ENCODE data around the gene SH3BP2. TPM values are rescaled to one million over a fixed set of nuclear protein-coding genes. Genes with fewer than 3 reads are reported as not detected.

The SH3BP2 gene
- total RNA-seq, 2 experiments from 2014 or later: 78.8 to 82.5 TPM

DNA sequence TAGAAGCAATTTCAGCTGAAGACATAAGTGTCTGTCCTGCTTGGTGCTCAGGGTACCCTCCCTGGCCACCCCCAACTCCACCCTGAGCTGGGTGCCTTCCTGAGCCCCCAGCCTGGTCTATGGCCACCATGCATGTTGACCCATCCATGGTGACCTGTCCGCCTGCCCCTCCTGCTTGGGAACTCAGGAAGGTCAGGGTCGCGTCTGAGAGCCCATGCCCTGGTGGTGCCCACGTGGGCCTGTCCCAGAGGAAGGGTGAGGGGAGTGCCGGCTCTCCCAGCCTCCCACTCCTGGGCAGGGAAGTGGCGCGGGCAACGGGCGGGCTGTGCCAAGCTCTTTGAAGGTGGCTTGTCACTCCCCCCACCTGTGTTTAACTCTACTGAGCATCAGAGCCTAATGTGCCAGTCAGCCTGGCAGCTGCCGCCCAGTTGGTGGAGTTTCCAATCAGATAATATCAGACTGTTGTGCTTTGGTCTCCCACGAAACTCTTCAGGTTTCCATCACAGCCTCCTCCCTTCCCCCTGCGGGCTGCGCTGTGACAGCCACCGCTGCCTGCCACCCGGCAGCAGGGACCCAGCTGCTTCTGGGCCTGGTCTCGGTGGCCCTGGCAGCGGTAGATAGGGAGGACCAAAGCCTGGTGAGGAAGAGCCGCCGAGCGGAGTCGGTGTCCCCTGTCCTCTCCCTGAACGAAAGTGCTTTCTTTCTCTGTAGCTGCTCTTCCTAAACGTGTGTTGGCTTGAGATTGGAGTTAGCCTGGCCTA is 4.8 kb downstream of the SH3BP2 start:
- ChIA-PET POLR2A (interaction anchor here (0.5 to 1.4 kb wide), 5 partner anchors 12 to 277 kb away, joined by 3 to 4 read pairs (median 4); partner anchors contain the start of genes HTT and HTT-AS), CTCF (interaction anchor here (0.5 to 2.1 kb wide), 7 partner anchors 12 to 216 kb away, joined by 3 to 9 read pairs (median 4); no protein-coding TSS in a partner anchor)

DNA sequence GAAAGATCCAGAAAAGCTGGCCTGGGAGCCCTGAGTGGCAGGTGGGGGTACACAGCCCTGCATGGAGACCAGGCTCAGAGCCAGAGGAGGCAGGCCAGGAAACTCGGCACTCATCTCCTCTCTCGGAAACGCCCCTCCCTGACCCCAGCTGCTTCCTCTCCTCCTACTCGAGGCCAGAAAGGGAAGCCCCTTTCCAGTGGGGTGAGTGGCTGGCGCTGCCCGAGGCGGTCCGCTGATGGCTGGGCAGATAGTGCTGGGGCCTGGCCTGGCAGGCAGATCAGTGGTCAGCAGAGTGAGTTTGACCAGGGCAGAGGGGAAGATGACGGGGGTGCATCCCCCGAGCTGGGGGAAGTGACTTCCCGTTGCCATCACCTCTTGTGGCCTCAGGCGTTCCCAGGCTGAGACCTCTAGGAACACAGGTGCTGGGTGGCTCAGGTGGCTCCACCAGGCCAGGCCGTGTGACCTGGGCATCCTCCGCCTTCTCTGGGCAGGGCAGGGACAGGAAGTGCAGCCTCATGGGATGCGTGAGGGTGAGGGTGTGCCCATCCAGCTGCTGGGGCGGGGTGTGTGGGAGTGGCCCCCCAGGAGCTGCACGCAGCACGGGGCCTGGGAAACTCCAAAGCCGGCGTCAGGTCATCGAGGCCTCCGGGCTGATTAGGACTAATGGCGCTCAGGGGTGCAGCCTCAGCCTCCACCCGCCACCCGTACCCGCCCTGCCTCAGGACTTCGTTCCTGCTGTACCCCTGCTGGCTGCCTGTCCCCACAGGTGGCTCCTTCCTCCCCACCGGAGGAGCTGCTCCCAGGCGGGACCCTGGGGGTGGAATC is 5.7 kb downstream of the SH3BP2 start:
- ChIA-PET POLR2A (interaction anchor here (0.8 to 1.4 kb wide), 6 partner anchors 13 to 137 kb away, joined by 3 to 4 read pairs (median 4); no protein-coding TSS in a partner anchor), CTCF (interaction anchor here (1.1 to 2.1 kb wide), 4 partner anchors 11 to 156 kb away, joined by 4 to 9 read pairs (median 4); no protein-coding TSS in a partner anchor)

DNA sequence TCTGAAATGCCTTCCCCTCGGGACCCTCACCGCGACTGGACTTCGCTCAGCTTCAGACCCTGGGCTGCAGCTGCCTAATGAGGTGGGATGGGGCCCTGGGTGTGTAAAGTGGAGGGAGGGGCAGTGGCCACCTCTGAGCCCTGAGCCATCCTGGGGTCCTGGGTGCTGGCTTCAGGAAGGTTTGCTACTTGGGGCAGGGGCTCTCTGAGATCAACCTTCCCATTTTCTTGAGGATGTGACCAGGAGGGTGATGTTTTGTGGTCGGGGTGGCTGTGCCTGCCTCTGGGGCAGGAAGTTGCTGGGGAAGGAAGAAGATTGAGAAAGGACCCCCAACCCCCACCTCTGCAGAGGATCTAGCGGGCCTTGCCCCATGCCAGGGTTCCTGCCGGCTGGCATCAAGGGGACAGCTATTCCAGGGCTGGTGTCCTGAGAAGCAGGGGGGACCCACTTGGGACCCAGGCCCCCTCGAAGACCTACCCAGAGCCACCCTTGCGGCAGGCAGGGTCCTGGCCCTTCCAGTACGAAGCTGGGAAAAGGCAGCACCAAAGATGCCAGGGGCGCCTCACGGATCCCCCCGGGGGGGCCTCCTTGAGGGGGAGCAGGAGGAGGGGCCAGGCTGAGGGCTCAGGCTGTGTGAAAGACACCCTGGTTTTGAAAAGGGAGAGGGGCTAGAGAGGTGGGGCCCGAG is 6.5 kb downstream of the SH3BP2 start:
- ChIA-PET CTCF (interaction anchor here (0.5 to 2.1 kb wide), 4 partner anchors 10 to 214 kb away, joined by 4 to 9 read pairs (median 4); no protein-coding TSS in a partner anchor), POLR2A (interaction anchor here (0.9 to 1.4 kb wide), 3 partner anchors 18 to 136 kb away, joined by 3 to 4 read pairs (median 3); no protein-coding TSS in a partner anchor)

DNA sequence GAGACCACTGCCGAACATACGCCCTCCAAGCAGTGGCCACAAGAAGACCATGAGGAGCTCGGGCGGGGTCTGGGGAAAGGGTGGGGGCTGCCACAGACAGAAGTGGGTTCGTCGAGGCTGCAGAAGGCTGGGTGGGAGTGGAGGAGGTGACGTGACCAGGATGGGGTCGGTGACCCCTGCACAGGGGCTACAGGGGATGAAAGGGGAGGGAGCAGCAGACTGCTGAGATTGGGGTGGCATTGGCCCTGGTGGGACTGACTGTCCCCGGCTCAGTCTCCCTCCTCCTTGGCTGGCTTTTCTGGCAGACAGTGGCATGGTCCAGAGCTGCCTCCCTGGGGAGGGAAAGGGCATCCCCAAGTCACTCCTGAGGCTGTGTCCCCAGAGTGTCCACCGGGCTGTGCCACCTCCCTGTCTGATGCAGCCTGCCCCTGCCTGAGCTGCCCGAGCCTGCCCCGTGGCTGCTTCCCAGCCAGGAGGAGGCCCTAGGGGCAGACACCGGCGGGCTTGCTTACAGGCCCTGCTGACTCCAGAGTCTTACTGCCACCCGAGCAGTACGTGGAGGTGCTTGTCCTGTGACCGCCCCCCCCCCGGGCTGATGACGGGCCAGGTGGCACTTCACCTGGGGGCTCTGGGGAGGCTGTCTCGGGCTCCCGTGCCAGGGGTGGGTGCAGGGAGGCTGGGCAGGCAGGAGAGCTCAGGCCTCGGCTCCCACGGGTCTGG is 7.2 kb downstream of the SH3BP2 start:
- ChIA-PET CTCF (interaction anchor here (0.5 to 0.7 kb wide), 2 partner anchors 13 to 214 kb away, joined by 3 to 4 read pairs; no protein-coding TSS in a partner anchor), POLR2A (no interaction called here)

DNA sequence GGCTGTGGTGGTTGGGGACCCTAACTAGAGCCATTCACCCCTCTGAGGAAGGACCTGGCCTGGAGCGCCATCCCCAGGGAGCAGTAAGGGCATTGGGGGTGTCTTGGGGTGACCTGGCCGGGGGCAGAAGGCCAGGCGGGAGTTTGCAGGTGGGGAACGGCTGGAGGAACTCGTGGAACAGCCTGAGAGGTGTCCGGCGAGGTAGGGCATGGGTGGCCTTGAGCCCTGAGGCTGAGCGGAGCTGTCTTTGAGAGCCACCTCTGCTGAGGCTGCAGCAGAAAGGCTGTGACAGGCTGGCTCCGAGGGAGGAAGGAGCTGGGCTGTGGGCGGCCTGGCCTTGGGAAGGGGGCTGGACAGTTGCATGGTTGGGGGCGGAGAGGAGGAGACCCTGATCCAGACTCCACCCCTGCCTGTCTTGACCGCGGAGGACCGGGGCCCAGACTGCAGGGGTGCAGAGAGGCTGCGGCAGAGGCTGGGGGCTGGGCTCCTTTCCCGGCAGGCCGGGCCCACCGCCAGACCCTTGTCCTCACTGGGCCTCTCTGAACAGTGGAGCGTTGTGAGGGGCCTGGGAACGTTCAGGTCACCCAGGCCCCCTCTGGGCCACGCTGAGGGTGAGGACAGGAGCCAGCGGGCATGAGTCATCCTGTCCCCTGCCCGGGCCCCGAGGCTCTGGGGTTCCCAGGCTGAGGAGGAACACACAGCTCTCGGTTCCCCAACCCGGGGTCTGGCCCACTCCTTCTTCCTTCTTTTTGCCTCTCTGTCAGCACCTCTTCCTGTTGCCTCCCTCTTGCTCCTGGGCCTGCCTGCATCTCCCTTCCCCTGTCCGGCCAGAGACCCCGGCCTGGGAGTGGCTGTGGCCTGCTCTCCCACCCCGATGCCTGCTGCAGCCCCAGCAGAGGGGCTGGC is 8.1 kb downstream of the SH3BP2 start:
- POLR2A ChIA-PET: no interaction called here
- CTCF ChIA-PET: interaction anchor here (0.7 kb wide), 1 partner anchor 12 kb away, joined by 3 read pairs; no protein-coding TSS in a partner anchor

DNA sequence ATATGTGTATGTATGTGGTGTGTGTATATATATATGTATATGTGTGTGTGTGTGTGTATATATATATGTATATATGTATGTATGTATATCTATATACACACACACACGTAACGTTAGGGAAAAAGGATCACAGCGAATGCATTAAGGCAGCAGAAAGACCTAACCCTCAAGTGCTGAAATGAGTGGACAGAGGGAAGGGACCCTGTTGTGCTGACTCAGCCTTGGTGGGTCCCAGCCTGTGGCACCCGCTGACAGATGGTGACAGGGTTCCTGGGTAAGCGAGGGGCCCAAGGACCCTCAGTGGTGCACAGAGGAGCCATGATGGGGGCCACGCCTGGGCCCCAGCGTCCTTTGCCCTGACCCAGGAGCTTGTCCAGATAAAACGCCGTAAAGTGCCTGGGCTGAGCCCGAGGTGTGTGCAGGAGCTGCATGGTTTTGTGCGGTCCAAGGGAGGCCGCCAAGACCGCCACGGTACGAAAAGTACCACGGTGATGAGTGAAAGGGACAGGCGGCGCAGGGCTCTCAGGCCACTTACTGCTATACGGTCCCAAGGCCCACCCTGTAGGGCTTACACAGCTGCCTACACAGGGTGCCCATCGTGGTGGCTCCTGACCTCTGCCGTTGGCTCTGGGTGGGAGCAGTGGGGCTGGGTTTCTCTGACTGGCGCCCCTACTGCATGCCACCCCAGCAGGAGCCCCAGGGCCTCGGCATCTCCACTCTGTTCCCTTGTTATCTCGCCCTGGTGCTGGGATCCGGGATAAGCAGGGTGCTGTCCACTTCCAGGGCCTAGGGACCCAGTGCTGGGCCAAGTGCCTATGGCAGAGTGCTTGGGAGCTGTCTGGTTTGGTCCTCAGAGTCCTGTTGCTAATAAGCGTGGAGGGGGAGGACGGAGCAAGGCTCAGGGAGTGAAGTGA is 10.0 kb downstream of the SH3BP2 start:
- CTCF ChIA-PET: interaction anchor here (0.7 kb wide), 1 partner anchor 47 kb away, joined by 3 read pairs; no protein-coding TSS in a partner anchor

DNA sequence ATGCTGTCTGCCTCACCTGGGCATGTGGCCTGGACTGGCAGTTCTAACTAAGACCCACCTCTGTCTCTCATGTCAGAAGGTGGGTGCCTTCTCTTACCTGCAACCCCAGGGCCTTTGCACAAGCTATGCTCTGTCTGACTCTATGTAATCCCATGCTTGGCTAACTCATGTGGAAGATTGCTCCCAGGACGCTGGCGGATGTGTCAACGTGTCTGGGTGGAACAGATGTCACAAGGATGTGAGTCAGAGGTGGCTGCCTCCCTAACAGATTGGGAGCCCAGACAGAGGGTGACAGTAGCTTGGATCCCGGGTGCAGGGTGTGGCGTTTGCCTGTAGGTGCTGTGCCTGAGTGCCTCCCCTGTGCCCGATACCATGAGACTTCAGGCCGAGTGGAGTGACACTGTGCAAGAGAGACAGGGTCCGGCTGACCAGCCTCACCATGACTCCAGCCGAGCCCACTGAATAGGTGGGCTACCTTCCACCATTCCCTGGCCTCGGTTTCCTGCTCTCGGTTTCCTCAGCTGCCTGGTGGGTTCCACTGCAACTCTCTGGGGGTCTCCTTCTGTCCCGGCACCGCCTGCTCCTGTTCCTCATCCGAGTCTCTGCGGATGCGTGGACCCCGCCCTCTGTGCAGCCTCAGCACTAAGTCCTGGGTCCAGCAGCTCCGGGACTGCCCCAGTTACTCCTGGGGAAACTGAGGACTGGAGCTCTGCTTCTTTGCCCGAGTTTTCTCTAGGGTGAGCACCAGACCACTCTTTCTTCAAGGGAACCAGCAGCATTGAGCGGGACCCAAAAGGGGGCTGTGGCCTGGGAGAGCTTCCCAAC is 11.0 kb downstream of the SH3BP2 start:
- ChIA-PET CTCF (interaction anchor here (0.7 kb wide), 1 partner anchor 46 kb away, joined by 3 read pairs; no protein-coding TSS in a partner anchor), POLR2A (no interaction called here)

More for the DNA sequence above, 10.0 kb downstream of the SH3BP2 start:
- POLR2A ChIA-PET: no interaction called here

DNA sequence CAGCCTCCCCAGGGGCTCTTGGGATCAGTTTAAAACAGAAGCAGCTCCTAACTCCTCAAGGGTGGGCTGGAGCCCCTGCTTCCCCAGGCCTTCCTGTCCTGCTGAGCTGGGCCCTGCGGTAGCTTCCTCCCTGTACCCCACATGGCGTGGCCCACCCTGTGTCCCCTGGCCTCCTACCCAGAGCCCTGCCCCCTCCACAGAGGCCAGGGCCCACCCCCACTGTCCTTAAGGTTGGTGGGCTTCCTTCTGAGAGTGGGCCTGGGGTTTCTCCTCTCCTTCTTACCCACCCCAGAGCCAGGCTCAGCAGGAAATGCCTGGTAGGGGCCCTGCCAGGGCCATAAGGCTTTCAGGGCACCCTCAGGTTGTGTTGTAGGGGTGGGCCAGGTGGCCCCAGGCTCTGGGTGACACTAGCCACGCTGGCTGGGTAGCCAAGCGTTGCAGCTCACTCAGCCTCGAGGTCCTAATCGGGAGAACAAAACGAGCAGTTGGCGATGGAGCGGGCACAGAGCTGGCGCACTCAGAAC is 11.6 kb downstream of the SH3BP2 start:
- ChIA-PET POLR2A (no interaction called here), CTCF (no interaction called here)

DNA sequence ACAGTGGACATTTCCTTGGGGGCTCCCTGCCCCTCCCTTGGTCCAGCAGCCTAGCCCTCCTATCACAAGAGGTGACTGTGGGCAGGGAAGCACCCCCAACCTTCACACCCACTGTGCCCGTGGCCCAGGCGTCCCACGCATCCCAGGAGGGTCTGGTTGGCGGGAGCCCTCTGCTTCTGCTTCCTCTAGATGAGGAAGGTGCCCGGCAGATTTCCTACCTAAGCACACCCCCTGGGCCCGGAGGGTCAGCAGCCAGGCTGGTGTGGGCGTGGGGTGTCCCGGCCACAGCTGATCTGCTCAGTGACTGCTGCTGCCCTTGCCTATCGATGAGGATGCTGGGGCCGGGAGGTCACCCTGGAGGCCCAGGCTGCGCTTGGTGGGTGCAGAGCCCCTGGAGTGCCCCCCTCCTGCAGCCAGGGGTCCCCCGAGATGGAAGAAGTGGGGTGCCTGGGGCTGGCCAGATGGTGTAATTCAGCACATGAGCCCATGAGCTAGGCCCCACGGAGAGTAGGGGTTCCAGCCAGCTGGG is 12.2 kb downstream of the SH3BP2 start:
- CTCF ChIA-PET: no interaction called here
- POLR2A ChIA-PET: no interaction called here

DNA sequence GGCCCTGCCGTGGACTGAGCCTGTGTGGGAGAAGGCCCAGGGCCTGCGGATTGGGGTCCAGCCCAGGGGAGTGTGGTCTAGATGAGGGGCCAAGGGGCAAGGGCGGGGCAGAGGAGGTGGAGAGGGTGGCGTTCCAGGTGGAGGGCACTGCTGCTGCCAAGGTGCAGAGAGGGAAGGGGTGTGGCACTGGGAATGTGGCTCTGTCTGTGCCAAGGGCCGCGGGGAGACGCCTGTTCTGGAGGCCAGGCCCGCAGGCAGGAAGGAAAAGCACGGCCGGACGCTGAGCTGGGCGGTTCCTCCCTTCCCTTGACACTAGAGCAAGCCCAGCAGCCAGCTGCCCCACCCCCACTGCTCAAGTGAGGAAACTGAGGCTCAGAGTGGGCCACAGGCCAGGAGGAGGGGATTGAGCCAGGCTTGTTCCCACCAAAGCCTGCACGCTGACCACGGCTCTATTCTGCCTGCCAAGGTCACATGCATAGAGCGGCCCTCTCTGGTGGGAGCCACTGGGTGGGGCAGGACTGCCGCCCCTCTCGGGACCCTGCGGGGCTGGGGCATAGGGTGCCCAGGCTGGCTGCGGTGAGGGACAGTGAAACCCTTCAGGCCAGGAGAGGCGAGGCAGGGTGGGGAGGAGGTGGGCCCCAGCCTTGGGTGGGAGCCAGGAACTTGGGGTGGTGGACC is 13.0 kb downstream of the SH3BP2 start:
- CTCF ChIA-PET: no interaction called here
- POLR2A ChIA-PET: no interaction called here

DNA sequence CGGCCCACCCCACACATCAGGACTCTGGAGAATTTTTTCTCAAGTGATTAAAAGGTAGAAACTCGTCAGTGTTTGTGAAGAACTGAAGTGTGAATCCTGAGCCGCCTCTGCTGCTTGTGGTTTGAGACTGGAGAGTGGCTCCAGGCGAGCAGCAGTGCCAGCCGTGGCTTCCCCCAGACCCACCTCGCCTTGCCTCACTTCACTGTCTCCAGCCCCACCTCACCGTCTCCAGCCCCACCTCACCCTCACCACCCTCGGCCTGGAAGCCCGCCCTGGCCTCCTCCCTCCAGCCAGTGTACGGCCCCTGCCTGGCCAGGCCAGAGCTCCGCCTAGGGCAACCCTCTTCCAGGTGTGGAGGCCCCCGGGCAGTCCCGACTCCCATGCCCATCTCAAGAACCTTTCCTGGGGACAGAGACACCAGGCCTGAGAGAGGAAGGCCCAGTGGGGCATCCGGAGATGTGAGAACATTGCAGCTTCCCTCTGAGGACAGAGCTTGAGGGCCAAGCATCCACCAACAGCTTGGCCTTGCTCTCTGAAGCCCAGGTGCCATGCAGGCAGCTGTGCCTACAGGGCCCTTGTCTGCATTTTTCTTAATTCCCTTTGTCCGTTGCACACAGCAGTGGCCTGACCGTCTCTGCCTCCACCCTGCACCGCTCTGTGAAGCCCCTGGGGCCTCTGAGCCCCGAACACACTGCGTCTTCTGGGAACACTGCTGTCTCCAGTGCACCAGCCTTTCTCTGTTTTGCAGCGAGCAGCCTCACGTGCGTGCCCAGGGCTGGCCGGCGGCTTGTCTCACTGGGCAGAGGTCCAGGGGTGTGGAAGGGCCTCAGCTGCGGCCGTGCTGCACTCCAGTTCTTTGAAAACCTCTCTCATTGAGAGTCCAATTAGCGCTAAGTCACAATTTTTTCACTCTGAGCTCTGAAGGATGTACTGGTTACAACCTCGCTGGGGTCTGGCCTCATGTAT is 13.8 kb downstream of the SH3BP2 start:
- ChIA-PET POLR2A (no interaction called here), CTCF (no interaction called here)

DNA sequence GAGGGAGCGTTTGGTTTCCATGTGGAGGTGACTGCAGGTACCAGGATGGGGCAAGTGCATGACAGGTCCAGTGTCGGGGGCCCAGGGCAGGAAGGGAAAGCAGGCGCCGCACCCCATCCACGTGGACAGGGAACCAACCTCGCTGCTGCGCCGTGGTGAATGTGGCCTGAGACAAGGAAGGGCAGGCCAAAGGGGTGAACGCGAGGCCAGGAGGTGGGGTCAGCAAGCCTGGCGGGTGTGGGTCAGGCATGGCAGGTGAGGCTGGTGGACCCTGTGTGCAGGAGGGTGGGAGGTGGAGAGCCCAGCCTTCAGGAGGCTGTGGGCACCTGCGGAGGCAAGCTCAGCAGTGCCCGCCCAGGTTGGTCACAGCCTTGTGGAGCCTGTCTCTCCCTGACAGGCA is 14.7 kb downstream of the SH3BP2 start:
- CTCF ChIA-PET: no interaction called here
- POLR2A ChIA-PET: no interaction called here

DNA sequence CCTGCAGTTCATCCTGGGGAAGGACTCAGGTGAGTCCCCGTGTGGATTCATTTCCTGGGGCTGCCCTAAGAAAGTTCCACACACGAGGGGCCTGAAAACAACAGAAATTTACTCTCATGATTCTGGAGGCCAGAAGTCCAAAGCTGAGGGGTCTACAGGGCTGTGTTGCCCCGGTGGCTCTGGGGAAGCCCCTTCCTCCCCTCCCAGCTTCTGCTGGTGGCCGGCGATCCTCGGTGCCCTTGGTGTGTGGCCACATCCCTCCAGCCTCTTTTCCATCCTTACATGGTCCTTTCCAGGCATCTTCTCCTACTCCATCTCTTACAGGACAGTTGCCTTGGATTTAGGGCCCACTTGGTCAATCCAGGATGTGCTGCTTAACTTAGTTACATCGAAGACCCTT is 15.1 kb downstream of the SH3BP2 start:
- ChIA-PET POLR2A (no interaction called here), CTCF (no interaction called here)

DNA sequence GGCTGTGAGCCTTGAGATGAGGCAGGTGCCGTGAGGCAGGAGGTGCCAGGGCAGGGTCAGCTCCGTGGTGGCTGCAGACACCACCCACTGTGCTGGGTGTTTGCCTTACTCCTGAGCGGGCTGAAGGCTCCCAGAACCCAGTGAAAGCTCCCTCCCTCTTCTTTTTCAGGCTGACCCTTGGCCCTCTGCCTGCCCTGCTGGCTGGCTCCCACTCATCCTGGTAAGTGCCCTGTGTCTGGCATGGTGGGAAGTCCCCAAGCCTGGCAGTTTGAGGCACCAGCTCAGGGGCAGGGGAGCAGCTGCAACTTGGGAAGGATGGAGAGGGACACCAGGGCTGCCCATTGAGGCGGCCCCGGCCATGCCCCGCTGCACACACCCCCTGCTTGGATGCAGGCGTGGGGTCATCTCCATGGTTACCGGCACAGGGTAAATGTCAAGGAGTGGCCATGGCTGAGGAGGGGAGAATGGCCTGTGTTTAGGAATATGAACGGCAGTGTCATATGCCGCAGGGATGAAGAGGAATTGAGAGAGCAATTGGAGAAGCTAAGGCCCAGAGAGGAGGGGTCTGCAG is 16.8 kb downstream of the SH3BP2 start:
- ChIA-PET CTCF (interaction anchor here (1.7 kb wide), 1 partner anchor 11 kb away, joined by 5 read pairs; no protein-coding TSS in a partner anchor), POLR2A (interaction anchor here (1.6 kb wide), 1 partner anchor 126 kb away, joined by 3 read pairs; no protein-coding TSS in a partner anchor)
